Measurements from ENCODE around the gene VTA1.

Gene VTA1

GRCh38 chr6:142192343-142192742 is 45.3 kb downstream of the VTA1 start:
- ChIA-PET CTCF (no interaction called here), POLR2A (no interaction called here)
- no peak for TF ChIP-seq CTCF (IDR thresholded peaks at IDR 0.05; ENCODE audit: control extremely low read depth, extremely low read depth, low read depth, missing control alignments)
- no peak for DNase-seq (ENCODE audit: extremely low spot score)

- no peak for DNase-seq (ENCODE audit: extremely low spot score)
- POLR2A ChIA-PET = no interaction called here
- CTCF ChIA-PET = no interaction called here
- TF ChIP-seq CTCF (IDR thresholded peaks at IDR 0.05; ENCODE audit: control extremely low read depth, extremely low read depth, low read depth, missing control alignments) = no peak
Measured at GRCh38 chr6:142193621-142194020, 46.6 kb downstream of the VTA1 start.

GRCh38 chr6:142195862-142196541 is 48.9 kb downstream of the VTA1 start:
- no peak for TF ChIP-seq CTCF (IDR thresholded peaks at IDR 0.05; ENCODE audit: control extremely low read depth, extremely low read depth, low read depth, missing control alignments)
- ChIA-PET POLR2A (no interaction called here), CTCF (interaction anchor here (1.1 to 2.9 kb wide), 4 partner anchors 9 to 40 kb away, joined by 3 to 11 read pairs (median 4); no protein-coding TSS in a partner anchor)
- DNase-seq (ENCODE audit: extremely low spot score) = no peak

DNA sequence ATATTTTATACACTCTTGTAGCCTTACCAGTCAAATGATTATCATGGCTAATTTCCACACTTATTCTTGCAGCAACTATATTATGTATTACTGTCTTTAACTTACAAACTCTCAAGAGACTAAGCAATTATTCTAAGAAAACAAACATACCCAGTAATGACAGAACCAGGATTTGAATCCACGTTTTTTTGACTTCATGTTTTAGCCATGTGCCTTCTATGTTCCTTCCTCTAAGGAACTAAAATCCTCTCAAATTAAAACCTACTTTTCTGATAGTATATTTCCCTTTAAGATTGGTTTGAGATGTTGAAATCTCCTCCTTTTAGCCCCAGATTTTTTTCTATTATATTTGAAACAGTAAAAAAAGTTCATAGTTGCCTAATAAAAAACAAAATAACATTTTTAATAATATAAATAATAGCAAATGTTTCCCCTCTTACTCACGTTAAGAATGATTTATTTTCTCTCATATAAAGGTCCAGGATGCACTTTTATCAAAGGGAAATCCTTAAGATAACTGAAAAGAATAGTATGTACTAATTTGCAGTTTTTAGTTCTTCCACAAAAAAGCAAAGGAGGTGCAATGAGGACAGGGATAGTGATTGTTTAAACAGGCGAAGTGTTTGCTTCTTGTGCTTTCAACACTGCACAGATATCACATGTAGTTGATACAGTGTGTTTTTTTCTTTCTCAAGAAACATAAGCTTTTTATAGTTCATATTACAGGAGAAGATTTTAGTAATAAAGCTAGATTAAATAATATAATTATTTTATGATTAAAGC is 54.0 kb downstream of the VTA1 start:
- CTCF ChIA-PET = interaction anchor here (0.8 kb wide), 1 partner anchor 11 kb away, joined by 3 read pairs; no protein-coding TSS in a partner anchor
- no peak for DNase-seq (ENCODE audit: extremely low spot score)
- no peak for TF ChIP-seq CTCF (IDR thresholded peaks at IDR 0.05; ENCODE audit: control extremely low read depth, extremely low read depth, low read depth, missing control alignments)
- POLR2A ChIA-PET = no interaction called here

DNA sequence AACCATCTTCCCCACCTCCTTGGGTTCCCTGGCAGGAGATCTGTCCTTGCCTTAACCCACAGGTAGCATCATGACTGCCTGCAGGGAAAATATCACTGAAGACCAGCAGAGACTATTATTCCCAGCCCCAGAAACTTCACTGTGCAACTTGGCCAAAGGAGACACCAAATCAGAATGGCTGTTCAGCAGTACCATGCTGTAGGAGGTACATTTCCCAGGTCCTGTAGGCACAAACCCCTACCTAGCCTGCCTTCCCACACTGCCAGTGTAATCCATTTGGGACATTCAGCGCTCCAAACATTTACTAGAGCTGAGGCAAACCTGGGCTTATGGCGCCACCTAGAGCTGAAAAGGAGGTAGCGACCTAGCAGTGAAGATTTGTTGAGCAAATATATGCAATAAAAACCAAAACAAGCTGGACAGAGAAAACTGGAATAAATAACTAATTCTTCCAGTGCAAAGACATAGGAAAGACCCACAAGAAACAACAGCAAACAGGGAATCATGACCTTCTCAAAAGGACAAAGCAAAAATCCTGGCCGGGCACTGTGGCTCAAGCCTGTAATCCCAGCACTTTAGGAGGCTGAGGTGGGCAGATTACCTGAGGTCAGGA is 60.3 kb downstream of the VTA1 start:
- TF ChIP-seq CTCF (IDR thresholded peaks at IDR 0.05; ENCODE audit: control extremely low read depth, extremely low read depth, low read depth, missing control alignments) = peak; percentile 33
- DNase-seq (ENCODE audit: extremely low spot score) = no peak
- ChIA-PET POLR2A (no interaction called here), CTCF (interaction anchor here (0.9 to 1.9 kb wide), 8 partner anchors 9 to 218 kb away, joined by 3 to 5 read pairs (median 4); partner anchors contain the start of gene NMBR)

DNA sequence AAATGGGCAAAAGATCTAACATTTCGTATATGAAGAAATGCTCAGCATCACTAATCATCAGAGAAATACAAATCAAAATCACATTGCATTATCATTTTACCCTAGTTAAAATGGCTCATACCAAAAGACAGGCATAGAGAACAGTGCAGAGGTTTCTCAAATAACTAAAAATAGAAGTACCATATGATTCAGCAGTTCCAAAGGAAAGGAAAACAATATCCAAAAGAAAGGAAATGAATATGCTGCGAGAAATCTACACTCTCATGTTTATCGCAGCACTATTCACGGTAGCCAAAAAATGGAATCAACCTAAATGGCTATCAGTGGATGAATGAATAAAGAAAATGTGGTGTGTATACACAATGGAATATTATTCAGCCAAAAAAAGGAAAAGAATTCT is 63.5 kb downstream of the VTA1 start:
- POLR2A ChIA-PET = interaction anchor here (0.7 kb wide), 1 partner anchor 542 kb away, joined by 3 read pairs; no protein-coding TSS in a partner anchor
- CTCF ChIA-PET = no interaction called here
- no peak for TF ChIP-seq CTCF (IDR thresholded peaks at IDR 0.05; ENCODE audit: control extremely low read depth, extremely low read depth, low read depth, missing control alignments)
- DNase-seq (ENCODE audit: extremely low spot score) = no peak

Measured in GM10248 (cell line).